ENCODE results near the gene EXD3. TPM values are rescaled to one million over a fixed set of nuclear protein-coding genes. Genes with fewer than 3 reads are reported as not detected.
"Not testable (repeated sequence)": the region's sequence is repeated elsewhere in the genome, so short reads cannot be mapped to it uniquely, and the experiment has no call there.

EXD3 gene
- total and polyA plus RNA-seq, 2 donors (not counting 1 experiment from before 2014, with no cell fraction given), result 2.6 to 13.0 TPM

DNA sequence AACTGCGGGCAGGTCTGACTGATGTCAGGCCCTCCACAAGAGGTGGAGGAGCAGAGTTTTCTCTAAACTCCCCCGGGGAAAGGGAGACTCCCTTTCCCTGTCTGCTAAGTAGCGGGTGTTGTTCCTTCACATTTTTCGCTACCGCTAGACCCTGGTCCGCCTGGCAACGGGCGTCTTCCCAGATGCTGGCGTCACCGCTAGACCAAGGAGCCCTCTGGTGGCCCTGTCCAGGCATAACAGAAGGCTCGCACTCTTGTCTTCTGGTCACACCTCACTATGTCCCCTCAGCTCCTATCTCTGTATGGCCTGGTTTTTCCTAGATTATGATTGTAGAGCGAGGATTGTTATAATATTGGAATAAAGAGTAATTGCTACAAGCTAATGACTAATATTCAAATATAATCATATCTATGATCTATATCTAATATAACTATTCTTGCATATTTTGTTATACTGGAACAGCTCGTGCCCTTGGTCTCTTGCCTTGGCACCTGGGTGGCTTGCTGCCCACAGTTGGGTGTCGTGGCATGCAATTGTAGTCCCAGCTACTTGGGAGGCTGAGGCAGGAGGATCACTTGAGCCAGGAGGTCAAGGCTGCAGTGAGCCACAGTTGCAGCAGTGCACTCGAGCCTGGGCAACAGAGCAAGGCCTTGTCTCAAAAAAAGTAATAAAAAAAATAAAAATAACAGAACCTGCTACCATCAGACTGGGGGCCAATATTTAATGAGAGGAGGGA, 160.6 kb downstream of the EXD3 start:
- not testable (repeated sequence) for H2AFZ ChIP-seq (ENCODE audit: low read length); H4K20me1 ChIP-seq (ENCODE audit: control insufficient read depth, extremely low read depth, insufficient read depth, low read length); H3K27ac ChIP-seq (ENCODE audit: insufficient read depth, low read length); H3K9me3 ChIP-seq (ENCODE audit: control insufficient read depth, insufficient read depth, low read depth, low read length); H3K79me2 ChIP-seq (ENCODE audit: control insufficient read depth, insufficient read depth, low read length); H3K4me2 ChIP-seq (ENCODE audit: extremely low read depth, insufficient read depth, low read length); H3K9ac ChIP-seq (ENCODE audit: insufficient read depth, low read length); H3K4me3 ChIP-seq (replicated peaks in 1 of 4; ENCODE audit: control extremely low read depth in 1 of 4, insufficient read depth in 1 of 4, low read depth in 3 of 4, low read length in 4 of 4); H3K4me1 ChIP-seq (ENCODE audit: control insufficient read depth, extremely low read depth, insufficient read depth, low read length); H3K27me3 ChIP-seq (ENCODE audit: control insufficient read depth, insufficient read depth, low read length)
- peaks cover 23% of the 10 kb centered on the region for H3K36me3 ChIP-seq (ENCODE audit: control insufficient read depth, insufficient read depth, low read length)
- TF ChIP-seq, protein P1, sequence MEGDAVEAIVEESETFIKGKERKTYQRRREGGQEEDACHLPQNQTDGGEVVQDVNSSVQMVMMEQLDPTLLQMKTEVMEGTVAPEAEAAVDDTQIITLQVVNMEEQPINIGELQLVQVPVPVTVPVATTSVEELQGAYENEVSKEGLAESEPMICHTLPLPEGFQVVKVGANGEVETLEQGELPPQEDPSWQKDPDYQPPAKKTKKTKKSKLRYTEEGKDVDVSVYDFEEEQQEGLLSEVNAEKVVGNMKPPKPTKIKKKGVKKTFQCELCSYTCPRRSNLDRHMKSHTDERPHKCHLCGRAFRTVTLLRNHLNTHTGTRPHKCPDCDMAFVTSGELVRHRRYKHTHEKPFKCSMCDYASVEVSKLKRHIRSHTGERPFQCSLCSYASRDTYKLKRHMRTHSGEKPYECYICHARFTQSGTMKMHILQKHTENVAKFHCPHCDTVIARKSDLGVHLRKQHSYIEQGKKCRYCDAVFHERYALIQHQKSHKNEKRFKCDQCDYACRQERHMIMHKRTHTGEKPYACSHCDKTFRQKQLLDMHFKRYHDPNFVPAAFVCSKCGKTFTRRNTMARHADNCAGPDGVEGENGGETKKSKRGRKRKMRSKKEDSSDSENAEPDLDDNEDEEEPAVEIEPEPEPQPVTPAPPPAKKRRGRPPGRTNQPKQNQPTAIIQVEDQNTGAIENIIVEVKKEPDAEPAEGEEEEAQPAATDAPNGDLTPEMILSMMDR (conservative IDR thresholded peaks at IDR 0.05 in 1 of 2, IDR thresholded peaks at IDR 0.05 in 1 of 2; ENCODE audit: low read depth in 1 of 2, low read length in 2 of 2), result peak; percentile 35 to 48
- DNase-seq (ENCODE audit: low read depth in 2 of 2), result peak; percentile 51 to 59

Other genes starting within 250 kb of the EXD3 start
- 15.9 and 18.0 TPM in 2 replicates for gene ANAPC2, start 234.6 kb downstream of the EXD3 start, total RNA-seq
- 9.1 and 12.3 TPM in 2 replicates for gene ANAPC2, start 234.6 kb downstream of the EXD3 start, polyA plus RNA-seq
- gene SSNA1, start 234.5 kb downstream of the EXD3 start, total RNA-seq, result 56.3 and 58.3 TPM in 2 replicates
- 37.7 and 51.2 TPM in 2 replicates for gene SSNA1, start 234.5 kb downstream of the EXD3 start, polyA plus RNA-seq
- gene TPRN, start 222.4 kb downstream of the EXD3 start, total RNA-seq, result 5.1 and 5.8 TPM in 2 replicates
- 1.6 and 2.3 TPM in 2 replicates for gene TPRN, start 222.4 kb downstream of the EXD3 start, polyA plus RNA-seq
- gene TMEM203, start 217.5 kb downstream of the EXD3 start, total RNA-seq, result 36.2 and 36.3 TPM in 2 replicates
- gene TMEM203, start 217.5 kb downstream of the EXD3 start, polyA plus RNA-seq, result 38.6 and 44.9 TPM in 2 replicates
- 2.6 and 3.1 TPM in 2 replicates for gene NDOR1, start 217.5 kb downstream of the EXD3 start, total RNA-seq
- 2.4 and 5.6 TPM in 2 replicates for gene NDOR1, start 217.5 kb downstream of the EXD3 start, polyA plus RNA-seq
- gene RNF208, start 200.9 kb downstream of the EXD3 start, total RNA-seq, result 0.26 and 0.33 TPM in 2 replicates
- 0.14 and 0.34 TPM in 2 replicates for gene RNF208, start 200.9 kb downstream of the EXD3 start, polyA plus RNA-seq
- 0.51 and 0.66 TPM in 2 replicates for gene CYSRT1, start 198.0 kb downstream of the EXD3 start, total RNA-seq
- 0.19 and 0.25 TPM in 2 replicates for gene CYSRT1, start 198.0 kb downstream of the EXD3 start, polyA plus RNA-seq
- under 0.01 TPM in 1 of 2 replicates, not detected in the other for gene RNF224, start 195.7 kb downstream of the EXD3 start, total RNA-seq
- not detected in 2 replicates for gene RNF224, start 195.7 kb downstream of the EXD3 start, polyA plus RNA-seq
- not detected in 2 replicates for gene SLC34A3, start 192.3 kb downstream of the EXD3 start, total RNA-seq
- not detected in 2 replicates for gene SLC34A3, start 192.3 kb downstream of the EXD3 start, polyA plus RNA-seq
- 106 and 111 TPM in 2 replicates for gene TUBB4B, start 181.9 kb downstream of the EXD3 start, total RNA-seq
- gene TUBB4B, start 181.9 kb downstream of the EXD3 start, polyA plus RNA-seq, result 332 and 663 TPM in 2 replicates
- gene STPG3, start 171.9 kb downstream of the EXD3 start, total RNA-seq, result not detected in 2 replicates
- not detected in 2 replicates for gene STPG3, start 171.9 kb downstream of the EXD3 start, polyA plus RNA-seq
- gene NELFB, start 167.8 kb downstream of the EXD3 start, total RNA-seq, result 40.6 and 50.0 TPM in 2 replicates
- 23.5 and 32.7 TPM in 2 replicates for gene NELFB, start 167.8 kb downstream of the EXD3 start, polyA plus RNA-seq
- 12.6 and 22.1 TPM in 2 replicates for gene TOR4A, start 145.4 kb downstream of the EXD3 start, total RNA-seq
- gene TOR4A, start 145.4 kb downstream of the EXD3 start, polyA plus RNA-seq, result 3.3 and 11.3 TPM in 2 replicates
- under 0.01 TPM in 1 of 2 replicates, not detected in the other for gene NRARP, start 120.9 kb downstream of the EXD3 start, total RNA-seq
- 0.07 TPM in 2 replicates for gene NRARP, start 120.9 kb downstream of the EXD3 start, polyA plus RNA-seq
- gene NOXA1, start 231 bp upstream of the EXD3 start, total RNA-seq, result 0.66 and 0.77 TPM in 2 replicates
- 0.08 TPM in 1 of 2 replicates, not detected in the other for gene NOXA1, start 231 bp upstream of the EXD3 start, polyA plus RNA-seq
- under 0.01 TPM in 1 of 2 replicates, not detected in the other for gene ENTPD8, start 18.2 kb upstream of the EXD3 start, total RNA-seq
- gene ENTPD8, start 18.2 kb upstream of the EXD3 start, polyA plus RNA-seq, result not detected in 2 replicates
- gene NSMF, start 36.2 kb upstream of the EXD3 start, total RNA-seq, result 10.8 and 13.4 TPM in 2 replicates
- gene NSMF, start 36.2 kb upstream of the EXD3 start, polyA plus RNA-seq, result 15.0 and 22.8 TPM in 2 replicates
- 1.3 and 3.0 TPM in 2 replicates for gene PNPLA7, start 127.2 kb upstream of the EXD3 start, total RNA-seq
- gene PNPLA7, start 127.2 kb upstream of the EXD3 start, polyA plus RNA-seq, result 0.20 and 0.23 TPM in 2 replicates
- 41.3 and 53.2 TPM in 2 replicates for gene MRPL41, start 128.7 kb upstream of the EXD3 start, total RNA-seq
- 10.9 and 15.2 TPM in 2 replicates for gene MRPL41, start 128.7 kb upstream of the EXD3 start, polyA plus RNA-seq
- gene DPH7, start 155.8 kb upstream of the EXD3 start, total RNA-seq, result 17.2 and 20.6 TPM in 2 replicates
- 15.7 and 17.0 TPM in 2 replicates for gene DPH7, start 155.8 kb upstream of the EXD3 start, polyA plus RNA-seq
- 11.2 and 14.1 TPM in 2 replicates for gene ZMYND19, start 167.3 kb upstream of the EXD3 start, total RNA-seq
- 12.7 and 20.4 TPM in 2 replicates for gene ZMYND19, start 167.3 kb upstream of the EXD3 start, polyA plus RNA-seq
- gene ARRDC1, start 182.5 kb upstream of the EXD3 start, total RNA-seq, result 11.0 and 17.2 TPM in 2 replicates
- 8.3 and 11.8 TPM in 2 replicates for gene ARRDC1, start 182.5 kb upstream of the EXD3 start, polyA plus RNA-seq
- 34.4 and 48.6 TPM in 2 replicates for gene EHMT1, start 195.8 kb upstream of the EXD3 start, total RNA-seq
- gene EHMT1, start 195.8 kb upstream of the EXD3 start, polyA plus RNA-seq, result 22.4 and 26.3 TPM in 2 replicates